Caco-2 (cell line): ENCODE data around the gene RPS14. TPM values are rescaled to one million over a fixed set of nuclear protein-coding genes. Genes with fewer than 3 reads are reported as not detected.

Experiments
- Bru-seq: library from RNA; stranded (reverse); fragments of 400-500 nt; gene quantifications from one replicate; lab custom pipeline; 2021; lab: Mats Ljungman, UMichigan
- BruChase-seq, 2 experiments: library from RNA; stranded (reverse); fragments of 400-500 nt; gene quantifications; one replicate each; lab custom pipeline; 2021; lab: Mats Ljungman, UMichigan
- BruUV-seq: library from RNA; stranded (reverse); fragments of 400-500 nt; replicated peaks from 2 replicates; lab custom pipeline; 2021; lab: Mats Ljungman, UMichigan
- CTCF ChIA-PET: fragments of 300-600 bp; sonication (Branson Sonifier 250); formaldehyde crosslinking; loops from one replicate; lab custom pipeline; 2022; ENCODE audit warnings: antibody characterized with exemption; lab: Charles Lee
- POLR2A ChIA-PET: fragments of 300-600 bp; sonication (Branson Sonifier 250); formaldehyde crosslinking; loops from one replicate; lab custom pipeline; 2022; ENCODE audit warnings: antibody characterized with exemption; lab: Charles Lee
- DNase-seq, 2 experiments: peaks; one replicate each; pipeline versions ENCODE4 v3.0.0 to v3.0.0-alpha.2; 2020 to 2022
- H3K27me3 ChIP-seq: replicated peaks from 2 replicates; pipeline ENCODE4 v1.6.0; 2011; ENCODE audit warnings: low read length; ENCODE audit not compliant: control insufficient read depth, insufficient read depth
- H3K36me3 ChIP-seq: 2 replicates; pipeline ENCODE4 v1.5.1; 2011; ENCODE audit warnings: low read length; ENCODE audit not compliant: control insufficient read depth, insufficient read depth
- H3K4me1 ChIP-seq: fragments of 250-450 bp; sonication (Bioruptor Pico); 2 replicates; pipeline ENCODE4 v1.5.1; 2020; ENCODE audit warnings: mild to moderate bottlenecking
- H3K4me3 ChIP-seq: 2 replicates; pipeline ENCODE4 v1.5.1; 2011; ENCODE audit warnings: low read depth, mild to moderate bottlenecking, control low read depth, low read length
- H3K9me3 ChIP-seq: fragments of 250-450 bp; sonication (Bioruptor Pico); 2 replicates; pipeline ENCODE4 v1.5.1; 2020; ENCODE audit warnings: mild to moderate bottlenecking, moderate library complexity
- H3K27ac Mint-ChIP-seq: one replicate; pipeline ENCODE4 v1.8.0; 2022; ENCODE audit warnings: mixed read lengths; ENCODE audit not compliant: unreplicated experiment
- H3K27me3 Mint-ChIP-seq: one replicate; pipeline ENCODE4 v1.8.0; 2022; ENCODE audit warnings: mixed read lengths; ENCODE audit not compliant: insufficient read depth, unreplicated experiment
- H3K36me3 Mint-ChIP-seq: one replicate; pipeline ENCODE4 v1.8.0; 2022; ENCODE audit warnings: mild to moderate bottlenecking, mixed read lengths; ENCODE audit not compliant: insufficient read depth, unreplicated experiment
- H3K4me1 Mint-ChIP-seq: one replicate; pipeline ENCODE4 v1.8.0; 2022; ENCODE audit warnings: low read depth, mixed read lengths; ENCODE audit not compliant: unreplicated experiment
- H3K4me3 Mint-ChIP-seq: one replicate; pipeline ENCODE4 v1.8.0; 2022; ENCODE audit warnings: mild to moderate bottlenecking, moderate library complexity, mixed read lengths; ENCODE audit not compliant: unreplicated experiment
- H3K9me3 Mint-ChIP-seq: one replicate; pipeline ENCODE4 v1.8.0; 2022; ENCODE audit warnings: mixed read lengths; ENCODE audit not compliant: unreplicated experiment
- CTCF ChIP-seq, 2 experiments: fragments of 200-600 bp in 1 of 2; IDR thresholded peaks; 1 replicate in 1 of 2; 2 replicates in 1 of 2; pipeline versions ENCODE4 v1.5.1 to v1.8.0; 2011 to 2022; ENCODE audit warnings: antibody characterized with exemption in 1 of 2, control low read depth in 1 of 2, inconsistent platforms in 1 of 2, low read depth in 1 of 2, low read length in 1 of 2, mild to moderate bottlenecking in 1 of 2, moderate library complexity in 1 of 2; ENCODE audit not compliant: insufficient read depth in 1 of 2, severe bottlenecking in 1 of 2, unreplicated experiment in 1 of 2
- intact Hi-C: fragments of 100-400 bp; cut with micrococcal nuclease; formaldehyde crosslinking; loops from one replicate; pipeline ENCODE4 v1.10.0; 2022; ENCODE audit not compliant: unreplicated experiment
- long read RNA-seq: library from polyadenylated mRNA; stranded (forward); transcript quantifications from one replicate; pipeline ENCODE4 v2.0.0, GENCODE V29; 2022
- total RNA-seq: library from RNA; stranded (reverse); gene quantifications from 2 replicates; pipeline ENCODE4 v1.2.3, GENCODE V29; 2022

The RPS14 gene
- total RNA-seq (2,300 and 2,382 TPM in 2 replicates), Bru-seq, nascent RNA (percentile 100 among the genes with signal in this experiment), BruChase-seq, experiment 1, labeled RNA remaining after a 2-hour chase (percentile 100 among the genes with signal in this experiment), BruChase-seq, experiment 2, labeled RNA remaining after a 6-hour chase (percentile 100 among the genes with signal in this experiment)
- long read RNA-seq, transcript RPS14-201 (5 exons, 712 nt): minor isoform, 115 of 2,869 reads
- long read RNA-seq, transcript RPS14-205 (3 exons, 3,119 nt): minor isoform, 9 of 2,869 reads
- long read RNA-seq, transcript RPS14-203 (5 exons, 569 nt): major isoform, 2,413 of 2,869 reads
- long read RNA-seq, transcript RPS14-202 (5 exons, 2,314 nt): minor isoform, 117 of 2,869 reads
- long read RNA-seq, partial matches to known transcripts: 180 of 2,869 reads
- long read RNA-seq, other reads (novel, unspliced or antisense): 32 of 2,869 reads

DNA sequence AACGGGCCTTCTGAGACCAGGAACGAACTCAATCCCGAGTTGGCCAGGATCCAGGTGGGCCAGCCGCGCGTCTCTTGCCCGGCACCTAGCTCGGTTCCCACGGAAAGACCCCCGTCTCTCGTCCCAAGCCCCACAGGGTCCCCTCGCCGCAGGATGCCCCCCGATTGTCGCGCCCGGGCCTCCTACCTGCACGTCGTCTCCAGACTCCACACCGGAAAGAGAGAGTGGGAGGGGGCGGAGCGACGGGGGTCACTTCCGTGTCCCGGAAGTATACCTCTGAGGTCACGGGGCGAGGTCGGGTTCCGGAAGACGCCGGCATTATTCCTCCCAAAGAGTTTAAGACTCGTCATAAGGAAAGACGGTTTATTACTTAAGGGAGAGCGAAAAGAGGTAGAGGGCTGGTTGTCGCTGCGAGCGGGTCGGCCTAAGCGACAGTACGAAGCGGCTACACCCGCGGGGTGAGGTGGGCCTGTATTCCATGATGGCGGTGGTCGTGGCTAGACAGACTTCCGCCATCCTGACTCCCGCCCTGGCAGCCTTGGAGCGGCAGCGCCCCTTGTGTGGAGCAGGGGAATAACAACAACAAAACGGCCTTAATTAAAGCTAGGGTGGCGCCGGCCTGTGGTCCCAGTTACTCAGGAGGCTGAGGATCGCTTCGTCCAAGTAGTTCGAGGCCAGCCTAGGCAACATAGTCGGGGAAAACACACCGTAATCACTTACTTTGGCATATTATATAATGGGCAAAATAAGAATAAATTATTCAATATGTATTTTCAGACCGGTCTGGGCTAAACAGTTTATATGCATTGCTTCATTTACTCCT lies at the start of gene RPS14:
TSS of gene RPS14 (minus strand) at position 223 of the 823 bp plus-strand sequence. CDS start 2,006 bp downstream, outside the sequence.
- ChIA-PET POLR2A (interaction anchor here (0.5 to 1.6 kb wide), 16 partner anchors 10 to 1092 kb away, joined by 3 to 6 read pairs (median 3); partner anchors contain the start of genes CD74, DCTN4, PCYOX1L and SYNPO), CTCF (interaction anchor here (0.5 to 1.6 kb wide), 13 partner anchors 9 to 251 kb away, joined by 3 to 12 read pairs (median 3); partner anchors contain the start of genes RBM22 and SYNPO)
- peak; percentile 85 to 92 for TF ChIP-seq CTCF (IDR thresholded peaks at IDR 0.05; ENCODE audit: insufficient read depth in 1 of 2, low read depth in 1 of 2, low read length in 1 of 2, severe bottlenecking in 1 of 2, unreplicated experiment in 1 of 2)
- peak within 1 kb of the TSS; percentile 99 for H3K27ac Mint-ChIP-seq
- no peaks in the 10 kb centered on the region for H3K27me3 Mint-ChIP-seq
- BruUV-seq: TSS peak; percentile 94
- H3K27me3 ChIP-seq: no peaks in the 10 kb centered on the region
- H3K4me1 ChIP-seq: 0 out of 2 replicates have a peak, but pooled peaks cover 4% of the 10 kb centered on the region
- H3K4me1 Mint-ChIP-seq: peaks cover 8% of the 10 kb centered on the region
- H3K9me3 ChIP-seq: no peaks in the 10 kb centered on the region
- H3K36me3 Mint-ChIP-seq: peaks cover 54% of the 10 kb centered on the region
- no peaks in the 10 kb centered on the region for H3K9me3 Mint-ChIP-seq
- H3K36me3 ChIP-seq: peaks cover 17% of the 10 kb centered on the region
- H3K4me3 ChIP-seq: peak within 1 kb of the TSS; percentile 66
- DNase-seq: peak; percentile 93 to 95
- intact Hi-C loops: loop anchor here (10.0 kb wide), 2 partner anchors 255 to 305 kb away; partner anchors contain the start of genes DCTN4 and RBM22
- peak within 1 kb of the TSS; percentile 89 for H3K4me3 Mint-ChIP-seq

DNA sequence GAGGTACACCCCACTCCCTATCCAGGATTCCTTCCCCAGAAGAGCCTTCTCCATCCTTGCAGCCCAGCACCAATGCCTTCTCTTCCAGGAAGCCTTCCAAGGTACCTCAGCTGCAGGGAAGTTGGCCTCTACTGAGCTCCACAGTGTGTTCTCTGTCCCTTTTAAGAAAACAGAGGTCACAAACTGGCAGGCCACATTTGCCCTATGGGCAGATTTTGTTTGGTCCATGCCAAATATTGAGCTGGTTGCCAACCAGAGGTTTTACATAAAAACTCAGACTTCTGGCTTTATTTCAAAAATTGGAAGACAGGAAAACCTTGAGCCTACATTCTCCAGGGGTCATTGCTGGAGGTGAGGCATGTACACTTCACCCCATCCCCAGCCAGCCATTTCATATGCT lies 49.4 kb upstream of the RPS14 start:
- no peaks in the 10 kb centered on the region for H3K27me3 ChIP-seq
- DNase-seq: no peak
- H3K36me3 ChIP-seq: peaks cover 2% of the 10 kb centered on the region; the same call in 1 of the 2 replicates
- Mint-ChIP-seq H3K27ac (peak overlapping the region; percentile 66), H3K27me3 (no peaks in the 10 kb centered on the region), H3K36me3 (peaks cover 46% of the 10 kb centered on the region), H3K4me3 (no peak overlapping the region), H3K4me1 (peaks cover 42% of the 10 kb centered on the region), H3K9me3 (no peaks in the 10 kb centered on the region)
- no peak overlapping the region for H3K4me3 ChIP-seq
- ChIA-PET POLR2A (interaction anchor here (0.5 to 1.0 kb wide), 2 partner anchors 50 to 51 kb away, joined by 3 to 4 read pairs; no protein-coding TSS in a partner anchor), CTCF (no interaction called here)
- TF ChIP-seq CTCF (IDR thresholded peaks at IDR 0.05; ENCODE audit: insufficient read depth in 1 of 2, low read depth in 1 of 2, low read length in 1 of 2, severe bottlenecking in 1 of 2, unreplicated experiment in 1 of 2): no peak
- intact Hi-C loops: loop anchor here (1.0 to 2.0 kb wide), 3 partner anchors 14 to 24 kb away; no protein-coding TSS in a partner anchor
- peaks cover 41% of the 10 kb centered on the region for H3K4me1 ChIP-seq
- H3K9me3 ChIP-seq: no peaks in the 10 kb centered on the region
- BruUV-seq: no TSS peak
